Putamen (tissue), 1 donor: ENCODE data around the gene GTF2H1.
"Not testable (repeated sequence)": the region's sequence is repeated elsewhere in the genome, so short reads cannot be mapped to it uniquely, and the experiment has no call there.

Experiments used
- DNase-seq: peaks from one replicate; pipeline ENCODE4 v3.0.0-alpha.2; 2016; ENCODE audit warnings: low spot score

GTF2H1 gene

GRCh38 chr11:18319914-18320313, 2.5 kb upstream of the GTF2H1 start:
- no peak for DNase-seq

GRCh38 chr11:18320617-18321016, 1.8 kb upstream of the GTF2H1 start:
- no peak for DNase-seq

- no peak for DNase-seq
Measured at GRCh38 chr11:18321578-18321968, 794 bp upstream of the GTF2H1 start.

GRCh38 chr11:18322818-18323570, 627 bp downstream of the GTF2H1 start:
- no peak for DNase-seq

GRCh38 chr11:18323881-18324280, 1.5 kb downstream of the GTF2H1 start:
- DNase-seq, result not testable (repeated sequence)

GRCh38 chr11:18324381-18324780, 2.0 kb downstream of the GTF2H1 start:
- no peak for DNase-seq

GRCh38 chr11:18329196-18329870, 7.0 kb downstream of the GTF2H1 start:
- no peak for DNase-seq

GRCh38 chr11:18330921-18331320, 8.6 kb downstream of the GTF2H1 start:
- no peak for DNase-seq

GRCh38 chr11:18332302-18332701, 9.9 kb downstream of the GTF2H1 start:
- DNase-seq, result no peak

- DNase-seq, result no peak
Measured at GRCh38 chr11:18332891-18333290, 10.5 kb downstream of the GTF2H1 start.

- DNase-seq, result no peak
Measured at GRCh38 chr11:18347471-18348125, 25.2 kb downstream of the GTF2H1 start.

GRCh38 chr11:18352581-18352980, 30.2 kb downstream of the GTF2H1 start:
- no peak for DNase-seq

GRCh38 chr11:18358646-18359045, 36.3 kb downstream of the GTF2H1 start:
- no peak for DNase-seq

GRCh38 chr11:18361154-18361553, 38.8 kb downstream of the GTF2H1 start:
- DNase-seq, result no peak

GRCh38 chr11:18364495-18365073, 42.2 kb downstream of the GTF2H1 start:
- DNase-seq, result peak; percentile 31

- DNase-seq, result no peak
Measured at GRCh38 chr11:18365741-18366140, 43.4 kb downstream of the GTF2H1 start.

GRCh38 chr11:18366286-18366685, 43.9 kb downstream of the GTF2H1 start:
- peak; percentile 20 for DNase-seq

- DNase-seq, result no peak
Measured at GRCh38 chr11:18367431-18367830, 45.1 kb downstream of the GTF2H1 start.

GRCh38 chr11:18368221-18368620, 45.9 kb downstream of the GTF2H1 start:
- no peak for DNase-seq

GRCh38 chr11:18369398-18369797, 47.0 kb downstream of the GTF2H1 start:
- no peak for DNase-seq

- no peak for DNase-seq
Measured at GRCh38 chr11:18371279-18371678, 48.9 kb downstream of the GTF2H1 start.

GRCh38 chr11:18372201-18372600, 49.8 kb downstream of the GTF2H1 start:
- DNase-seq, result no peak

- DNase-seq, result no peak
Measured at GRCh38 chr11:18374956-18375355, 52.6 kb downstream of the GTF2H1 start.
